ENCODE measurements around the gene PCYOX1L.

Gene PCYOX1L

DNA sequence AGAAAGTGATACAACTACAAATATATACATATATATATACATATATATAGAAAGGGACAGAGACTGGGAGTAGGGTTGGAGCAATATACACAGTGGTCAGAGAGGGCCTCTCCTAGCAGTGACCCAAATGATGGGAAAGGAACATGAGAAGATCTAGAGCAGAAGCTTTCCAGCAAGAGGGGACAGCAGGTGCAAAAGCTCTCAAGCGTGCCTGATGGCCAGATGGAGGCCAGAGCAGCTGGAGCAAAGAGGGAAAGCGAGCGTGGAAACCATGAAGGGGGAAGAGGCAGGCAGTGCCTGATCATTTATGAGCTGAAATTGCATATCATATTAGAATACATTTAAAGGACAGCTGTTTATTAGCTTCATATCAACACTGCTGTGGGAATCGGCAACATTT lies 20.1 kb upstream of the PCYOX1L start:
- peak; percentile 96 for DNase-seq

DNA sequence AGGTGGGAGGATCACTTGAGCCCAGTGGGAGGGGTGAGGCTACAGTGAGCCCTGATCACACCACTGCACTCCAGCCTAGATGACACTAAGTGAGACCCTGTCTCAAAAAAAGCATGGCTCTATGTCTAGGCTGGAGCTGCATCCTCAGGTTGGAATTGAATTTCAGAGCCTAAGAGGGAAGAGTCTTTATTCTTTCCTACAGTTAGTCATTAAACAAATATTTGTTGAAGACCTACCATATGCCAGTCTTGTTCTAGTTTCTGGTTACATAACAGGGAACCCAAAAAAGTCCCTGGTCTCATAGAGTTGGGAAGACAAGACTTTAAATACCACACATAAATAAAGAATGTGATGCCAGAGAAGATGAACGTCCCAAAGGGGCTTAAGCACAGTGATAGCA lies 19.5 kb upstream of the PCYOX1L start:
- DNase-seq: peak; percentile 95

GRCh38 chr5:149340920-149341319 lies 16.9 kb upstream of the PCYOX1L start:
- DNase-seq: peak; percentile 43

- peak; percentile 67 for DNase-seq
Observed at GRCh38 chr5:149341876-149342275, 16.0 kb upstream of the PCYOX1L start.

GRCh38 chr5:149344151-149344550 lies 13.7 kb upstream of the PCYOX1L start:
- no peak for DNase-seq

DNA sequence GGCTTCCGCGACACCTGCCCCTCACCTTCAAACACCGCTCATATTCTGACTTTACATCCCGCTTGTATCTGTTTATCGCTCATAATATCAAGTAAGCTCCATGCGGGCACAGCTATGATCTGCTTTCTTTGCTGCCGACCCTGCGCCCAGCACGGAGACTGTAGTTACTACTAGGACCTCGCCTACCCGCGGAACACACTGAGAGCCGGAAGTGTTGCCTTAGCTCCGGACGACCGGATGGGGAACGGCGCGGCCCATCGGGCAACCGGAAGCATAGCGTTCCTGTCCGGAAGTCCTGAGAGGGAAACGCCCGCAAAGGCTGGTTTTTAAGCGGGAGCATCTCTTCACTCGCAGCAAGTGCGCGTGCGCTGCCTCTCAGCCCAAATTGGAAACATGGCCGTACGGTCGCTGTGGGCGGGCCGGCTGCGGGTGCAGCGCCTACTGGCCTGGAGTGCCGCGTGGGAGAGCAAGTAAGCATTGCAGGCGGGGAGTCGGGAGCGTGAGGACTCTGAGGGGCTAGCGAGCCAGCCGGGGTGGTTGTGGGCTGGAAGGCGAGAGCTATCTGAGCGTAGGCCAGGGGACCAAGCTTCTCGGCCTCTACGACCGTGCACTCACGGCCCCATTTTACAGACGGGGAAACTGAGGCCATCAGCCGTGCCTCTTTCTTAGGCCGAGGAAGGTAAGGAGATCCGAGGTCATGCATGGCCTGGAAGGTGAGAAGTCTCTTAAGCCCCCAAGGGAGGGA lies 12.5 kb upstream of the PCYOX1L start, which contains the start of gene GRPEL2:
GRPEL2 (plus strand) TSS at position 353 of the 745 bp plus-strand sequence; CDS start at position 394, 41 bp downstream.
- DNase-seq: peak; percentile 99

- DNase-seq: peak; percentile 55
Observed at GRCh38 chr5:149345892-149346222, 12.0 kb upstream of the PCYOX1L start.

DNA sequence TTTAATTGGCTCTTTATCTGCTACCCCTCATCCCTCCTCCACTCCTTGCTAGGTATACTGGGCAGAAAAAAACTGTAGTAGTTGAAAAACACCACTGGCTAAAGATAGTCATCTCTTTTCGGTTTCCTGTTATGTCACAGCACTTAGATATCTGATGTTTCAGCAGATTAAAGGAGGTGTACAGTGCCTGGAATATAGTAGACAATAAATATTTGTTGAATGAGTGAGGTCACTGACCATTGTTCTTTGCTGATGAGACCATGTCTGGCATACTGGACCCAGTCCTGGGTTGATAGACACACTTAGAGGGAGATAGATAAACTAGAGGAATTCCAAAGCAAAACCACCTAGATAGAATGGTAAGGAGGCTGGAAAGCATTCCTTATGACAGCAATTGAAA lies 9.3 kb upstream of the PCYOX1L start:
- DNase-seq: no peak

DNA sequence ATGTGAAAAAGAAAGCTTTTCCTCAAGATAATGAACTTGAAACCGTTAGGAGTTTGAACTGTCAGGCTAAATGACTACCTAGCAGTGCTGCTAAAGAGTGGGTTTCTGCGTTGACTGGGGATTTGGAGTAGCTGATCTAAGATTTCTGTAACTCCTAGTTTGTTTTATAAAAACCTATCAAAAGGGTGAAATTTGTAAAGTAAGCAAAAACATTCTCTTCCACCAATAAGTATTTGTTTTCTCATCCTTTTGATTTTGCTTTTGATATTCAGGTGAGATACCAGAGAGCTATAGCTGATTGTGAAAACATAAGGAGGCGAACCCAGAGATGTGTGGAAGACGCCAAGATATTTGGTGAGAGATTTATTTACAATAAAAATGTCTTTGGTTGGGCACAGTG lies 8.5 kb upstream of the PCYOX1L start:
- DNase-seq: no peak

- no peak for DNase-seq
Observed at GRCh38 chr5:149352169-149352568, 5.7 kb upstream of the PCYOX1L start.

- DNase-seq: no peak
Observed at GRCh38 chr5:149353911-149354310, 3.9 kb upstream of the PCYOX1L start.

- no peak for DNase-seq
Observed at GRCh38 chr5:149355688-149356087, 2.2 kb upstream of the PCYOX1L start.

DNA sequence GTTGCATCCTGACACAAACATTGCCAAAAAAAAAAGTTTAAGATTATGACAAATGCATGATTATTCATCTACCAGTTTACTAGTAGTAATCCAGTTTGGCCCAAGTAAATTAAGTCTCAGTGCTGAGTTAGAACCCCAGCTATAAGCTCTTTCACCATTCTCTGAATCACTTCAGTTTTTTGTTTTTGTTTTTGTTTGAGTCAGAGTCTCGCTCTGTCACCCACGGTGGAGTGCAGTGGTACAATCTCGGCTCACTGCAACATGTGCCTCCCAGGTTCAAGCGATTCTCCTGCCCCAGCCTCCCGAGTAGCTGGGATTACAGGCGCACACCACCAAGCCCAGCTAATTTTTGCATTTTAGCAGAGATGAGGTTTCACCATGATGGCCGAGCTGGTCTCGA lies 1.5 kb upstream of the PCYOX1L start:
- DNase-seq: no peak

DNA sequence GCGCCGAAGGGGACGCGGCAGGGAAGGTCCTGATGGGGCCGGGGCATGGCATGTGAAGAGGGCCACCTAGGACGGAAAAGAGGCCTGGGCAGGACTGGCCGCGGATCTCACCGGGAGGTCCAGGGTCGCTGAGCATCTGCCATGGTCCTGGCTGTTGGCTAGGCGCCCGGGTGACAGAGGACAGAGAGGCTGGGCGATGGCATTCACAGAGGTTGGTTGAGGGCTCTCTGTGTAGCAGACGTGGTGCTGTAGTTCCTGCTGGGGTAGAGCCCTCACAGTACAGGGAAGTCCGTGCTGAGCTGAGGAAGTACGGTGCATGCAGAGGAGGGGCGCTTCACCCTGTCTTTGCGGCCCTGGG lies 427 bp downstream of the PCYOX1L start:
- peak; percentile 60 for DNase-seq

DNA sequence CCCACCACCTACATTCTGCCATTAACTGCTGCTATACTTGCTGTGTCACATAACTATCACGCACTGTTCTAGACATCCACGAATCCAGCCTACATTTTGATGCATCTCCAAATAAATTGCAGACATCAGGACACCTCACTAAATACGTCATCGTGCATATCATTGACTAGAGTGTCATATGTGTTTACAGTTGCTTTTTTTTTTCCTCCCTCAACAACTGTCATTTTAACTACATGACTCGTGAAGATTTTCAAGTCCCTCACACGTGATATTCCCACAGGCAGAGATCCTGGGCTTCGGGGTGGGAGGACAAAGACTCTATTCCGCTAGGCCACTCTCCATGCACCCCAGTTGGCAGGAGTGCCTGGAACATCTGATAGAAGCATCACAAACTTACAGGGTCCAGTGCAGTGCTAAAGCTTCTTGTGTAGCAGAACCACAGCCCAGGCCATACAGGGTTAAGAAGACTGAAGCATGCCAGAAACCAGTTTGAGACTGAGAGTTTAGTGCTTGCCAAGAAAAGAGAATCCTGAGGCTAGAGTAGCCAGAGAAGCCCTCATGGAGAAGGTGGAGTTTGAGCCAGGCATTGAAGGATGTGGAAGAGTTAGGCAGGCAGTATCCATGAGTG lies 1.1 kb downstream of the PCYOX1L start:
- DNase-seq: no peak

DNA sequence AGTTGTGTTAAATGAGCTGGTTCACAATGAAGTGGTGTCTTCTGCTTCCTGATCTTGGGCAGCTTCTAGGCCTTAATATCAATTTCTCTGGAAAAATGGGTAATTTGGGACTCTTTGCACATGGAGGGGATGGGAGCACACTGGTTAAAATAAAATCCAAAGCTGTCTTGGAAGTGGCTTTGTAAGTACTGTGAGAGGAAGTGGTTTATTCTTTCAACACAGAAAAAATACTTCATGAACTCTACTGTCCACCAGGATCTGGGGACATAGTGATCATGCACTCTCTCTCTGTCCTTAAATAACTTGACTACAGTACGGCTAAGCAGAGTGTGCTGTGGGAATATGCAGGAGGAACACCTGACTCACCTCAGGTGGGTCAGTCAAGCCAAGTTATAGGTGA lies 2.4 kb downstream of the PCYOX1L start:
- DNase-seq: no peak

DNA sequence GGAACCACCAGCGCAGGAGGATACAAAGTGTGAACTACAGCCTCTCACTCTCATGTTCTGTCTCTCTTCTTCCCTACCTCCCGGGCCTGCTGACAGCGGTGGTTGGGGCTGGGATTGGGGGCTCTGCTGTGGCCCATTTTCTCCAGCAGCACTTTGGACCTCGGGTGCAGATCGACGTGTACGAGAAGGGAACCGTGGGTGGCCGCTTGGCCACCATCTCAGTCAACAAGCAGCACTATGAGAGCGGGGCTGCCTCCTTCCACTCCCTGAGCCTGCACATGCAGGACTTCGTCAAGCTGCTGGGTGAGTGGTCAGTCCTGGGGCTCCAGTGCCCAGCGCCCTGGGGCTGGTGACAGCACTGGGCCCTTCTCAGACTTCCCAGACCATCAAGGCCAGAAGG lies 4.7 kb downstream of the PCYOX1L start:
- no peak for DNase-seq

GRCh38 chr5:149363358-149363757 lies 5.5 kb downstream of the PCYOX1L start:
- no peak for DNase-seq

DNA sequence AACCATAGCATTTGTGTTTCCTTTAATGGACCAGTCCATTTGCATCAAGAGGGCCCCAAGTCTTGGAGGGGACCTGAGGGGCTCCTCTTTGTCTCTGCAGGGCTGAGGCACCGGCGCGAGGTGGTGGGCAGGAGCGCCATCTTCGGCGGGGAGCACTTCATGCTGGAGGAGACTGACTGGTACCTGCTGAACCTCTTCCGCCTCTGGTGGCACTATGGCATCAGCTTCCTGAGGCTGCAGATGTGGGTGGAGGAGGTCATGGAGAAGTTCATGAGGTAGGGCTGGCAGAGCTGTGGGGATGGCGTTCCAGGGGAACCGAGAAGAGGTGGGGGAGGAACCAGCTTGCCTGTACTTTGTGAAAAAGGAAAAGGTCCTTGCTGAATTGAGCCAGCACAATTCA lies 6.1 kb downstream of the PCYOX1L start:
- DNase-seq: no peak

GRCh38 chr5:149364719-149365118 lies 6.9 kb downstream of the PCYOX1L start:
- no peak for DNase-seq

DNA sequence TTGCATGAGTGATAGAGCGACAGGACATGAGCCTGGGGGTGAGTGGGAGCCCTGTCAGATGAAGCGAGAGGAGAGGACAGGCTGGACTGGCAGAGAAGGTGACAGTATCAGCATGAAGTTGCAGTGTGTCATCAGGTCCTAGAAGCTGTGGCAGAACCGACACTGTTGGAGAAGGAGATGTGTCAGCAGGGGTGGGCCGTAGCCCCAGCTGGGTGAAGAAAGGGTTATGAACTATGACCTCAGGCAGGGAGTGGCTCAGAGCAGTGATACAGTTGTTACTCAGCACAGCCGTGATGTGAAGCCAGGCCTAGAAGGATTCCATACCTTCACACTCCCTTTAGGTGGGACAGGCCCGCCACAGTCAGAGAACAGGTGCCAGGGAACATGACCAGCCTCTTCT lies 7.6 kb downstream of the PCYOX1L start:
- DNase-seq: no peak

GRCh38 chr5:149366169-149366729 lies 8.4 kb downstream of the PCYOX1L start:
- no peak for DNase-seq

GRCh38 chr5:149367249-149367971 lies 9.6 kb downstream of the PCYOX1L start:
- DNase-seq: peak; percentile 91
